OCI-LY7 (cell line): ENCODE measurements around the gene DSE.

ENCODE experiments used
- EZH2phosphoT487 ChIP-seq: fragments of 200-600 bp; sonication (generic); IDR thresholded peaks from 2 replicates; pipeline ENCODE4 v1.6.1; 2018; ENCODE audit warnings: low read depth, borderline replicate concordance, mild to moderate bottlenecking, mixed run types, antibody characterized with exemption, low read length, moderate library complexity, mixed read lengths
- TF ChIP-seq, protein P1 (sequence below): fragments of 200-600 bp; sonication (generic); conservative IDR thresholded peaks from 2 replicates; pipeline ENCODE4 v1.5.1; 2014; ENCODE audit warnings: mild to moderate bottlenecking, antibody characterized with exemption, low read length, moderate library complexity, mixed read lengths

DNA sequence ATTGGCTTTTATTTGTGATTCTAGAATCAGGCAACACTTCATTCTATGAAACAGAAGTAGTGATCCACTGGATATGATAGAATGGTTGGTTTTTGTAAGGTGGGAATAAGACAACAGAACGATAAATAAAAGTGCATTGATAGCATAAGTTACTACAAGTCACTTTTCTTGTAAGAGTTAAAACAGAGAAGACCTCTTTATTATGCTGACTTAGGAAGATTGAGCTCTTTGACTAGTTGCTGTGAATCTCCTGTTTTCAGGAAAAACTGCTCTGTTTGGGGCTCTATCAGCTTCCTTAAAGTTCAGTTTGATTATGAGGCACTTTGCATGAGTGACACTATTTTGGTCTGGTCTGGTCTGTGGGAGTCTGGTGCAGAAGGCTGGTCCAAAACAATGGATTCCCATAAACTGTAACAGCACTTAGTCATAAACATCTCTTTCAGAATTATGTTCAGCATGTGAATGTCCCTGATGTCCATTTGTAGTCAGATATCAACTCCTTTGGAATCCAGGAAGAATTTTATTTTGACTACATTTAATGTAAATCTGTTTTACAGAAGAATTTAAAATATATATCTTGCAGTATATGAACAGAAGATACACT is 35.0 kb upstream of the DSE start:
- TF ChIP-seq, protein P1, sequence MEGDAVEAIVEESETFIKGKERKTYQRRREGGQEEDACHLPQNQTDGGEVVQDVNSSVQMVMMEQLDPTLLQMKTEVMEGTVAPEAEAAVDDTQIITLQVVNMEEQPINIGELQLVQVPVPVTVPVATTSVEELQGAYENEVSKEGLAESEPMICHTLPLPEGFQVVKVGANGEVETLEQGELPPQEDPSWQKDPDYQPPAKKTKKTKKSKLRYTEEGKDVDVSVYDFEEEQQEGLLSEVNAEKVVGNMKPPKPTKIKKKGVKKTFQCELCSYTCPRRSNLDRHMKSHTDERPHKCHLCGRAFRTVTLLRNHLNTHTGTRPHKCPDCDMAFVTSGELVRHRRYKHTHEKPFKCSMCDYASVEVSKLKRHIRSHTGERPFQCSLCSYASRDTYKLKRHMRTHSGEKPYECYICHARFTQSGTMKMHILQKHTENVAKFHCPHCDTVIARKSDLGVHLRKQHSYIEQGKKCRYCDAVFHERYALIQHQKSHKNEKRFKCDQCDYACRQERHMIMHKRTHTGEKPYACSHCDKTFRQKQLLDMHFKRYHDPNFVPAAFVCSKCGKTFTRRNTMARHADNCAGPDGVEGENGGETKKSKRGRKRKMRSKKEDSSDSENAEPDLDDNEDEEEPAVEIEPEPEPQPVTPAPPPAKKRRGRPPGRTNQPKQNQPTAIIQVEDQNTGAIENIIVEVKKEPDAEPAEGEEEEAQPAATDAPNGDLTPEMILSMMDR, result no peak
- TF ChIP-seq EZH2phosphoT487, result no peak
